ENCODE data around the gene DENND1B.

The DENND1B gene

DNA sequence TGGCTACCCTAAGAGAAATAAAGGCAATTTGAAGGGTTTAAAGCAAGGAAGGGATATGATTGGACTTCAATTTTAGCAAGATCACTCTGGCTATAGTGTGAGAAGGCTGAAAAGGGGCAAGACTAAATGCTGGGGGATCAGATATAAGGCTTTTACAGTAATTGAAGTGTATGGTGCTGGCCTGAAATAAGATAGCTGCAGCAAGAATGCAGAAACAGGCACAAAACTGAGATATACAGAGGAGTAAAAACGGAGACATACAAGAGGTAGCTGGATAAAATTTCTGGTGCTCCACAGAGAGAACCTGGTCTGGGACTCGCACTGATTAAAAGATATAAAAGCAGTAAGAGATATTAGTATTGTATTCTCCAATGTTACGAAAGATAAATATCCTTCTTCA, 92.0 kb downstream of the DENND1B start:
- H2AFZ ChIP-seq (ENCODE audit: low read length): no peak overlapping the region
- H3K4me3 ChIP-seq (ENCODE audit: low read length): no peak overlapping the region
- no peak overlapping the region for H3K4me2 ChIP-seq (ENCODE audit: low read depth, low read length)
- H3K27ac ChIP-seq (ENCODE audit: low read length): no peak overlapping the region
- H3K27me3 ChIP-seq (replicated peaks; ENCODE audit: insufficient read depth, low read length): no peaks in the 10 kb centered on the region
- H3F3A ChIP-seq (ENCODE audit: insufficient read depth, low read length): no peaks in the 10 kb centered on the region; the same call in 1 of the 2 replicates
- H3K9me3 ChIP-seq (replicated peaks; ENCODE audit: insufficient read depth, low read length): no peaks in the 10 kb centered on the region
- H4K20me1 ChIP-seq (ENCODE audit: insufficient read depth, low read length): peaks cover 7% of the 10 kb centered on the region; the same call in 1 of the 2 replicates
- H3K9me2 ChIP-seq (replicated peaks; ENCODE audit: insufficient read depth, low read length): no peaks in the 10 kb centered on the region
- H3K79me2 ChIP-seq (ENCODE audit: low read length): peaks cover 91% of the 10 kb centered on the region
- H3K9ac ChIP-seq (ENCODE audit: low read length): no peak overlapping the region
- DNase-seq: no peak
- H3K36me3 ChIP-seq (replicated peaks; ENCODE audit: insufficient read depth, low read length): no peaks in the 10 kb centered on the region
- 0 out of 2 replicates have a peak, but pooled peaks cover 4% of the 10 kb centered on the region for H3K4me1 ChIP-seq (ENCODE audit: low read length)
- TF ChIP-seq EZH2 (optimal IDR thresholded peaks at IDR 0.05; ENCODE audit: low read depth, low read length): no peak

DNA sequence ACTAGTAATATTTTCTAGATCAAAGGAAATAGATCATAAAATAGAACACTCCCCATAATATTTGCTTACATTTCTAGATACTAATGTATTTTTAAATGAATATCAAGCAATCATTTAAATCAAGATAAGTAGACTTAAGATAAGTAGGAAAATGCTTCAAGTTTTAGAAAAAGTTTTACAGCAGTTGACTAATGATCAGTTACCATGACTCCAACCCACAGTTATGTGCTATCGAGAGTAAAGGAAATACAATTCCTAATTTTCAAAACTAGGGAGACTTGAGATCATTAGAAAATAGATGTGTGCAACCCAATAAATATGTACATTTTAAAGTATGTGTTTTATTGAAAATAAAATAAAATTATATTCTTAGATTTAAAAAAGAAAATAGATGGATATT, 95.0 kb downstream of the DENND1B start:
- Histone ChIP-seq H3K27ac (ENCODE audit: low read length) (no peak overlapping the region), H3K9ac (ENCODE audit: low read length) (no peak overlapping the region), H3K9me2 (replicated peaks; ENCODE audit: insufficient read depth, low read length) (no peaks in the 10 kb centered on the region), H3K4me2 (ENCODE audit: low read depth, low read length) (no peak overlapping the region), H3K36me3 (replicated peaks; ENCODE audit: insufficient read depth, low read length) (no peaks in the 10 kb centered on the region), H3K79me2 (ENCODE audit: low read length) (peaks cover 90% of the 10 kb centered on the region), H2AFZ (ENCODE audit: low read length) (no peak overlapping the region), H3F3A (ENCODE audit: insufficient read depth, low read length) (no peaks in the 10 kb centered on the region; the same call in 1 of the 2 replicates), H3K27me3 (replicated peaks; ENCODE audit: insufficient read depth, low read length) (no peaks in the 10 kb centered on the region), H3K4me3 (ENCODE audit: low read length) (no peak overlapping the region), H3K9me3 (replicated peaks; ENCODE audit: insufficient read depth, low read length) (no peaks in the 10 kb centered on the region), H4K20me1 (ENCODE audit: insufficient read depth, low read length) (peaks cover 9% of the 10 kb centered on the region), H3K4me1 (ENCODE audit: low read length) (0 out of 2 replicates have a peak, but pooled peaks cover 4% of the 10 kb centered on the region)
- TF ChIP-seq EZH2phosphoT487 (IDR thresholded peaks at IDR 0.05; ENCODE audit: low read length) (no peak), EZH2 (optimal IDR thresholded peaks at IDR 0.05; ENCODE audit: low read depth, low read length) (no peak)
- TF ChIP-seq, protein P1, sequence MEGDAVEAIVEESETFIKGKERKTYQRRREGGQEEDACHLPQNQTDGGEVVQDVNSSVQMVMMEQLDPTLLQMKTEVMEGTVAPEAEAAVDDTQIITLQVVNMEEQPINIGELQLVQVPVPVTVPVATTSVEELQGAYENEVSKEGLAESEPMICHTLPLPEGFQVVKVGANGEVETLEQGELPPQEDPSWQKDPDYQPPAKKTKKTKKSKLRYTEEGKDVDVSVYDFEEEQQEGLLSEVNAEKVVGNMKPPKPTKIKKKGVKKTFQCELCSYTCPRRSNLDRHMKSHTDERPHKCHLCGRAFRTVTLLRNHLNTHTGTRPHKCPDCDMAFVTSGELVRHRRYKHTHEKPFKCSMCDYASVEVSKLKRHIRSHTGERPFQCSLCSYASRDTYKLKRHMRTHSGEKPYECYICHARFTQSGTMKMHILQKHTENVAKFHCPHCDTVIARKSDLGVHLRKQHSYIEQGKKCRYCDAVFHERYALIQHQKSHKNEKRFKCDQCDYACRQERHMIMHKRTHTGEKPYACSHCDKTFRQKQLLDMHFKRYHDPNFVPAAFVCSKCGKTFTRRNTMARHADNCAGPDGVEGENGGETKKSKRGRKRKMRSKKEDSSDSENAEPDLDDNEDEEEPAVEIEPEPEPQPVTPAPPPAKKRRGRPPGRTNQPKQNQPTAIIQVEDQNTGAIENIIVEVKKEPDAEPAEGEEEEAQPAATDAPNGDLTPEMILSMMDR (IDR thresholded peaks at IDR 0.05; ENCODE audit: low read length): no peak
- no peak for DNase-seq

DNA sequence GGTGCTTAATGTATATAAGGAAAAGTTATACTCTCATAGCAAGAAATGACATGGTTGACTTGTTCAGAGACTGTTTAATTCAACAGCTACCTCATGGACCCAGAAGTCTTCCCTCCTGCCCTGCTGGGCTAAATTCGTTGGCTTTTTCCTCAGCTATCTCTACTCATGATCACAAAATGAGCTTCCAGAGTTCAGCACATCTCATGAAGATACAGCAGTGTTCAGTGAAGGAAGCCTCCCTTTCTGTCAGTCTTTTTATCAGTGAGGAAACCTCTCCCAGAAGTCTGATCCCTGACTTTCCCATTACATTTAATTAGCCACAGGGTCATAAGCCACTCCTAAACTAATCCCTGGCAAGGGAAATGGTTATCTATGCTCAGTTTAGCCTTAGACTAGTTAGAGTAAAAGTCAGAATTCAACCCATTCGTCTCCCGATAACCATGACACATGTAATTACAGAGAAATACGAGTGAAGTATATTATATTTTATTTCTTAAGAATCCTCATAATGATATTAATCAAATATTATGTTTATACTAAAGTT, 97.5 kb downstream of the DENND1B start:
- H3K79me2 ChIP-seq (ENCODE audit: low read length): peaks cover 86% of the 10 kb centered on the region
- 0 out of 2 replicates have a peak, but pooled peaks cover 4% of the 10 kb centered on the region for H3K4me1 ChIP-seq (ENCODE audit: low read length)
- H3K4me2 ChIP-seq (ENCODE audit: low read depth, low read length): no peak overlapping the region
- H3K9me3 ChIP-seq (replicated peaks; ENCODE audit: insufficient read depth, low read length): no peaks in the 10 kb centered on the region
- no peak overlapping the region for H3K27ac ChIP-seq (ENCODE audit: low read length)
- H3K36me3 ChIP-seq (replicated peaks; ENCODE audit: insufficient read depth, low read length): no peaks in the 10 kb centered on the region
- H4K20me1 ChIP-seq (ENCODE audit: insufficient read depth, low read length): peaks cover 9% of the 10 kb centered on the region
- no peak for TF ChIP-seq EZH2phosphoT487 (IDR thresholded peaks at IDR 0.05; ENCODE audit: low read length)
- TF ChIP-seq EZH2 (optimal IDR thresholded peaks at IDR 0.05; ENCODE audit: low read depth, low read length): no peak
- TF ChIP-seq, protein P1 (IDR thresholded peaks at IDR 0.05; ENCODE audit: low read length): no peak
- H2AFZ ChIP-seq (ENCODE audit: low read length): no peak overlapping the region
- no peak overlapping the region for H3K4me3 ChIP-seq (ENCODE audit: low read length)
- DNase-seq: no peak
- no peaks in the 10 kb centered on the region for H3K9me2 ChIP-seq (replicated peaks; ENCODE audit: insufficient read depth, low read length)
- H3F3A ChIP-seq (ENCODE audit: insufficient read depth, low read length): no peaks in the 10 kb centered on the region; the same call in 1 of the 2 replicates
- no peaks in the 10 kb centered on the region for H3K27me3 ChIP-seq (replicated peaks; ENCODE audit: insufficient read depth, low read length)
- H3K9ac ChIP-seq (ENCODE audit: low read length): no peak overlapping the region

DNA sequence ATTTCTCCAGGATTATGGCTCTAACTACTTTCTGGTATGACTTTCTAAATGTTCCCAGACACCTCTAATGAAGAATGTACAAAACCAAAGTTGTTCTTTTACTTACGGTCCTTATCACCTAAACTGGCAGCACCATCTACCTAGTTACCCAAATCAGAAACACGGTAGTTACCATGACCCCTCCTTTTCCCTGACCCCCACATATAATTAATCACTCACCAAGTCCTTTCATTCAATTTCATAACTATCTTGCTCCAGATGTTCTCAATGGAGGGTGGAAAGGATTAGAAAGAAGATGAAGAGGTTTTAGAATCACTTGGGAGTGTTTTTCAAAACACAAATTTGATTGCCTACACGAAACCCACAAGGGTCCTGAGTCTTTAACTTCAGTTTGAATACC, 98.0 kb downstream of the DENND1B start:
- Histone ChIP-seq H3K36me3 (replicated peaks; ENCODE audit: insufficient read depth, low read length) (no peaks in the 10 kb centered on the region), H3K27ac (ENCODE audit: low read length) (no peak overlapping the region), H3K9ac (ENCODE audit: low read length) (no peak overlapping the region), H3K27me3 (replicated peaks; ENCODE audit: insufficient read depth, low read length) (no peaks in the 10 kb centered on the region), H3K4me3 (ENCODE audit: low read length) (no peak overlapping the region), H3K4me1 (ENCODE audit: low read length) (0 out of 2 replicates have a peak, but pooled peaks cover 4% of the 10 kb centered on the region), H4K20me1 (ENCODE audit: insufficient read depth, low read length) (peaks cover 9% of the 10 kb centered on the region), H3K9me2 (replicated peaks; ENCODE audit: insufficient read depth, low read length) (no peaks in the 10 kb centered on the region), H3K9me3 (replicated peaks; ENCODE audit: insufficient read depth, low read length) (no peaks in the 10 kb centered on the region), H2AFZ (ENCODE audit: low read length) (no peak overlapping the region), H3K4me2 (ENCODE audit: low read depth, low read length) (no peak overlapping the region), H3F3A (ENCODE audit: insufficient read depth, low read length) (no peaks in the 10 kb centered on the region; the same call in 1 of the 2 replicates), H3K79me2 (ENCODE audit: low read length) (peaks cover 84% of the 10 kb centered on the region)
- DNase-seq: no peak
- no peak for TF ChIP-seq EZH2phosphoT487 (IDR thresholded peaks at IDR 0.05; ENCODE audit: low read length)
- TF ChIP-seq EZH2 (optimal IDR thresholded peaks at IDR 0.05; ENCODE audit: low read depth, low read length): no peak
- TF ChIP-seq, protein P1 (IDR thresholded peaks at IDR 0.05; ENCODE audit: low read length): no peak

Data from MM.1S (cell line).